ENCODE measurements around the gene DDX21. TPM values are rescaled to one million over a fixed set of nuclear protein-coding genes. Genes with fewer than 3 reads are reported as not detected.
A peak's percentile ranks its signal among the peaks of the same experiment; 100 is the strongest.
"Not testable (repeated sequence)": the region's sequence is repeated elsewhere in the genome, so short reads cannot be mapped to it uniquely, and the experiment has no call there.

Gene DDX21
- total RNA-seq: 100 to 1,000 TPM in 1 of 2 donors, 10 to 100 TPM in 1; 77.8 to 176 TPM

GRCh38 chr10:68955832-68956532, at the start of gene DDX21:
Gene DDX21 (plus strand): TSS chr10:68956170. CDS start chr10:68956226, 56 bp downstream.
- H3K4me1 Mint-ChIP-seq: peaks cover 14% of the 10 kb centered on the region
- peak within 1 kb of the TSS; percentile 96 for H3K27ac Mint-ChIP-seq
- H3K36me3 Mint-ChIP-seq (ENCODE audit: low read depth): peaks cover 57% of the 10 kb centered on the region
- H3K27me3 Mint-ChIP-seq: no peaks in the 10 kb centered on the region
- no peaks in the 10 kb centered on the region for H3K9me3 Mint-ChIP-seq
- ATAC-seq (replicated peaks): peak; percentile 90
- H3K4me3 Mint-ChIP-seq: peak within 1 kb of the TSS; percentile 92

GRCh38 chr10:68924593-68924992, 31.4 kb upstream of the DDX21 start:
- Mint-ChIP-seq H3K4me1 (peaks cover 8% of the 10 kb centered on the region), H3K9me3 (no peaks in the 10 kb centered on the region), H3K4me3 (no peak overlapping the region), H3K27ac (peak overlapping the region; percentile 34), H3K36me3 (ENCODE audit: low read depth) (peaks cover 86% of the 10 kb centered on the region), H3K27me3 (no peaks in the 10 kb centered on the region)
- no peak for ATAC-seq (replicated peaks)

GRCh38 chr10:68925489-68925888, 30.5 kb upstream of the DDX21 start:
- H3K4me1 Mint-ChIP-seq: peaks cover 8% of the 10 kb centered on the region
- H3K36me3 Mint-ChIP-seq (ENCODE audit: low read depth): peaks cover 86% of the 10 kb centered on the region
- H3K27ac Mint-ChIP-seq: no peak overlapping the region
- H3K27me3 Mint-ChIP-seq: no peaks in the 10 kb centered on the region
- H3K9me3 Mint-ChIP-seq: no peaks in the 10 kb centered on the region
- no peak for ATAC-seq (replicated peaks)
- H3K4me3 Mint-ChIP-seq: no peak overlapping the region

- not testable (repeated sequence) for ATAC-seq (replicated peaks); H3K9me3 Mint-ChIP-seq; H3K27ac Mint-ChIP-seq; H3K27me3 Mint-ChIP-seq; H3K4me3 Mint-ChIP-seq; H3K4me1 Mint-ChIP-seq
- H3K36me3 Mint-ChIP-seq (ENCODE audit: low read depth): peaks cover 84% of the 10 kb centered on the region
Observed at GRCh38 chr10:68929157-68929556, 26.8 kb upstream of the DDX21 start.

- not testable (repeated sequence) for H3K9me3 Mint-ChIP-seq; H3K27ac Mint-ChIP-seq; H3K4me1 Mint-ChIP-seq; H3K27me3 Mint-ChIP-seq; H3K4me3 Mint-ChIP-seq; ATAC-seq (replicated peaks)
- peaks cover 84% of the 10 kb centered on the region for H3K36me3 Mint-ChIP-seq (ENCODE audit: low read depth)
Observed at GRCh38 chr10:68929888-68930287, 26.1 kb upstream of the DDX21 start.

GRCh38 chr10:68932860-68933259, 23.1 kb upstream of the DDX21 start:
- not testable (repeated sequence) for H3K27ac Mint-ChIP-seq; H3K9me3 Mint-ChIP-seq; H3K27me3 Mint-ChIP-seq; H3K4me1 Mint-ChIP-seq; ATAC-seq (replicated peaks); H3K4me3 Mint-ChIP-seq
- H3K36me3 Mint-ChIP-seq (ENCODE audit: low read depth): peaks cover 91% of the 10 kb centered on the region

GRCh38 chr10:68934994-68935393, 21.0 kb upstream of the DDX21 start:
- no peaks in the 10 kb centered on the region for H3K9me3 Mint-ChIP-seq
- H3K27me3 Mint-ChIP-seq: no peaks in the 10 kb centered on the region
- H3K36me3 Mint-ChIP-seq (ENCODE audit: low read depth): peaks cover 95% of the 10 kb centered on the region
- peaks cover 5% of the 10 kb centered on the region for H3K4me1 Mint-ChIP-seq
- peak overlapping the region; percentile 79 for H3K27ac Mint-ChIP-seq
- H3K4me3 Mint-ChIP-seq: peak overlapping the region; percentile 15
- ATAC-seq (replicated peaks): peak; percentile 76

- Mint-ChIP-seq H3K9me3 (no peaks in the 10 kb centered on the region), H3K4me3 (no peak overlapping the region), H3K4me1 (peaks cover 5% of the 10 kb centered on the region), H3K36me3 (ENCODE audit: low read depth) (peaks cover 80% of the 10 kb centered on the region), H3K27me3 (no peaks in the 10 kb centered on the region), H3K27ac (peak overlapping the region; percentile 3)
- no peak for ATAC-seq (replicated peaks)
Observed at GRCh38 chr10:68938117-68938516, 17.9 kb upstream of the DDX21 start.

GRCh38 chr10:68938884-68939283, 17.1 kb upstream of the DDX21 start:
- H3K36me3 Mint-ChIP-seq (ENCODE audit: low read depth): peaks cover 73% of the 10 kb centered on the region
- no peaks in the 10 kb centered on the region for H3K9me3 Mint-ChIP-seq
- peaks cover 5% of the 10 kb centered on the region for H3K4me1 Mint-ChIP-seq
- H3K27ac Mint-ChIP-seq: peak overlapping the region; percentile 3
- H3K27me3 Mint-ChIP-seq: no peaks in the 10 kb centered on the region
- H3K4me3 Mint-ChIP-seq: no peak overlapping the region
- ATAC-seq (replicated peaks): no peak

- H3K36me3 Mint-ChIP-seq (ENCODE audit: low read depth): peaks cover 53% of the 10 kb centered on the region
- ATAC-seq (replicated peaks); H3K27me3 Mint-ChIP-seq; H3K9me3 Mint-ChIP-seq; H3K27ac Mint-ChIP-seq; H3K4me3 Mint-ChIP-seq; H3K4me1 Mint-ChIP-seq: not testable (repeated sequence)
Observed at GRCh38 chr10:68940917-68941316, 15.1 kb upstream of the DDX21 start.

- Mint-ChIP-seq H3K36me3 (ENCODE audit: low read depth) (peaks cover 3% of the 10 kb centered on the region), H3K4me3 (no peak overlapping the region), H3K27ac (no peak overlapping the region), H3K27me3 (no peaks in the 10 kb centered on the region), H3K4me1 (no peaks in the 10 kb centered on the region), H3K9me3 (no peaks in the 10 kb centered on the region)
- ATAC-seq (replicated peaks): no peak
Observed at GRCh38 chr10:68950598-68950997, 5.4 kb upstream of the DDX21 start.

GRCh38 chr10:68954904-68955303, 1.1 kb upstream of the DDX21 start:
- H3K27ac Mint-ChIP-seq: peak overlapping the region; percentile 96
- peak overlapping the region; percentile 92 for H3K4me3 Mint-ChIP-seq
- peaks cover 11% of the 10 kb centered on the region for H3K4me1 Mint-ChIP-seq
- no peaks in the 10 kb centered on the region for H3K9me3 Mint-ChIP-seq
- H3K27me3 Mint-ChIP-seq: no peaks in the 10 kb centered on the region
- ATAC-seq (replicated peaks): no peak
- H3K36me3 Mint-ChIP-seq (ENCODE audit: low read depth): peaks cover 46% of the 10 kb centered on the region

- Mint-ChIP-seq H3K27ac (peak overlapping the region; percentile 96), H3K27me3 (no peaks in the 10 kb centered on the region), H3K4me3 (peak overlapping the region; percentile 92), H3K9me3 (no peaks in the 10 kb centered on the region), H3K36me3 (ENCODE audit: low read depth) (peaks cover 51% of the 10 kb centered on the region), H3K4me1 (peaks cover 14% of the 10 kb centered on the region)
- peak; percentile 38 for ATAC-seq (replicated peaks)
Observed at GRCh38 chr10:68955355-68955831, 577 bp upstream of the DDX21 start.

GRCh38 chr10:68957284-68957615, 1.3 kb downstream of the DDX21 start:
- no peak for ATAC-seq (replicated peaks)
- Mint-ChIP-seq H3K9me3 (no peaks in the 10 kb centered on the region), H3K4me3 (peak overlapping the region; percentile 92), H3K4me1 (peaks cover 21% of the 10 kb centered on the region), H3K27me3 (no peaks in the 10 kb centered on the region), H3K27ac (peak overlapping the region; percentile 96), H3K36me3 (ENCODE audit: low read depth) (peaks cover 69% of the 10 kb centered on the region)

GRCh38 chr10:68957654-68958053, 1.7 kb downstream of the DDX21 start:
- no peaks in the 10 kb centered on the region for H3K27me3 Mint-ChIP-seq
- peaks cover 73% of the 10 kb centered on the region for H3K36me3 Mint-ChIP-seq (ENCODE audit: low read depth)
- no peak for ATAC-seq (replicated peaks)
- H3K9me3 Mint-ChIP-seq: no peaks in the 10 kb centered on the region
- H3K4me1 Mint-ChIP-seq: peaks cover 21% of the 10 kb centered on the region
- peak overlapping the region; percentile 92 for H3K4me3 Mint-ChIP-seq
- H3K27ac Mint-ChIP-seq: peak overlapping the region; percentile 96
